Sciatic nerve (tissue), 2 donors: ENCODE results near the gene SYT7. TPM values are rescaled to one million over a fixed set of nuclear protein-coding genes. Genes with fewer than 3 reads are reported as not detected.
"Not testable (repeated sequence)": the region's sequence is repeated elsewhere in the genome, so short reads cannot be mapped to it uniquely, and the experiment has no call there.

Experiments used
- ATAC-seq: fragments of 200-7000 bp; cut with Tn5 transposase; one replicate; pipeline ENCODE4 v1.9.1; 2020; ENCODE audit warnings: mild to moderate bottlenecking, moderate library complexity
- DNase-seq: peaks from one replicate; pipeline ENCODE4 v3.0.0-alpha.2; 2020; ENCODE audit warnings: low spot score
- intact Hi-C: fragments of 100-400 bp; cut with DNase I; formaldehyde crosslinking; loops from one replicate; pipeline ENCODE4 v1.14.2; 2022
- total RNA-seq: library from RNA; stranded (reverse); fragmentation: NEBNext Ultra II Directional; extraction: Animal tissue kit (Norgen Biotek cat#: 25700); gene quantifications from one replicate; pipeline ENCODE4 v1.2.1, GENCODE V29; 2021
- donor health status: DM: no; HTN: no; CAD: no.
- donor health status: DM: no; HTN: no; CAD: no.

SYT7 gene
- total RNA-seq, 1 donor from 2014 or later = 3.7 TPM

GRCh38 chr11:61491736-61492395 lies 89.0 kb downstream of the SYT7 start:
- DNase-seq = no peak
- intact Hi-C loops = no loop called here

DNA sequence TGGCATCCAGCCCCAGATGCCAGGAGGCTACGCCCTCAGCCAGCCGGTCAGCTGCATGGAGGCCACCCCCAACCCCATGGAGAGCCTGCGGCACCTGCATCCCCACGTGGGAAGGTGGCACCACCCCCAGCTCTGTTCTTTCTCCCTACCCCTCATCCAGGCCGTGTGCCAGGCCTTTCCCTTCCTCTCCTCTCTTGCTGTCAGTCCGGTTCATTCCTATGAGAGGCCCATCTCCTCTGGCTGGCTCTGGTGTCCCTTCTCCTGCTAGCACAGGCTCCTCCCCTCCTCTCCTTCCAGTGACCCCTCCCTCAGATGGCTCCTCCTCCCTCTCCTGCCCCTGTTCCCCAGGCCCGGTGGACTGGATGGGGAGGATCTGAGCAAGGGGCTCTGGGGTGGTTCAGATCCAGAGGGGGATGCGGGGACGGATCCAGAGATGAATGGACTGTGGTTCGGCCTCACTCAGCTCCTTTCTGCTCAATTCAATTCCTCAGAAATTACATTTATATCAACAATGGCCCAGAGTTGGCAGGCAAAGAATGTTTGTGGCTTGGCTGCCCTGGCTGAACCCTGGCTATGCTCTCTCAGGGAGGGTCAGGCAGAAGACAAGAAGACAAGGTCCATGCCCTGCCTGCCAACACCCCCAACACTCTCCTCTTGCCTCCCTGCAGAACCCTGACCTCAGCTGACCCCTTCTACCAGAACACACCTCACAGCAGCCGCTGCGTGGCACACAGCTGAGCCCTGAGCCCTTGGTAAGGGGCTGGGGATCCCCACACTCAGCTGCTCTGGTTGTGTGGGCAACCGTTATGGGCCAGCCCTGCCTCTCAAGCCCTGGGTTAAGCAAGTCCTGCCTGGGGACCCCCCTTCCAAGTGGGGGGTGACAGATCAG lies 90.8 kb downstream of the SYT7 start:
- intact Hi-C loops = no loop called here
- ATAC-seq (peak; percentile 83), DNase-seq (no peak)

More at GRCh38 chr11:61491736-61492395, 89.0 kb downstream of the SYT7 start:
- no peak for ATAC-seq

DNA sequence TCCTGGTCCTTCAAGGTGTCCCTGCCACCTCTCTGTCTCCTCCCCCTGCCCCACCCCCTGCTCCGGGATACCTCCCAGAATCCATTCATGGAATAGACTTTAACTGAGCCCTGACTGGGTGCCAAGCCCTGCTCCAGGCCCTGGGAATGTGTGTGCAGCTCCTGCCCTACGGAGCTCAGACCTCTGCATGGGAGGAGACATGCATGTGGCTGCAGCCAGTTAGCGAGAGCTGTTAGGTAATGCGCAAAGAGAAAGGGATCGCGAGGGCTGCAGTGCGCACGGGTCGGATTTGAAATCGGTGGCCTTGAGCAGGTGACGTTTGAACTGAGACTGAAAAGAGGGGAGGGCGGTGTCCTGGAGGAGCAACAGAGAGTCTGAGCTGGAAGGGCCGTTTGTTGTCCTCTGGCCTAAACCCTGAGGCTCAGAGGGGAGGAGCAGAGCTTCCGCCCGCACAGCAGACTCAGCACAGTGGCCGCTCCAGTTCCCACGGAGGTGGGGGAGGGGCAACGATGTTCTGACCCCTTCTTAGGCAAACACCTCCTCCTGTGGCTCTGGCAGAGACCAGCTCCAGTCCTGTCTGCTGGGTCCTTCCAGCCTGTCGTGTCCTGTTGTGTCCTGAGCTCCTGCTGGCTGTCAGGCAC lies 92.1 kb downstream of the SYT7 start:
- DNase-seq = no peak
- intact Hi-C loops = no loop called here

GRCh38 chr11:61487342-61488025 lies 93.4 kb downstream of the SYT7 start:
- intact Hi-C loops = no loop called here
- ATAC-seq = no peak
- no peak for DNase-seq

More for the DNA sequence above, 92.1 kb downstream of the SYT7 start:
- ATAC-seq = peak; percentile 76

DNA sequence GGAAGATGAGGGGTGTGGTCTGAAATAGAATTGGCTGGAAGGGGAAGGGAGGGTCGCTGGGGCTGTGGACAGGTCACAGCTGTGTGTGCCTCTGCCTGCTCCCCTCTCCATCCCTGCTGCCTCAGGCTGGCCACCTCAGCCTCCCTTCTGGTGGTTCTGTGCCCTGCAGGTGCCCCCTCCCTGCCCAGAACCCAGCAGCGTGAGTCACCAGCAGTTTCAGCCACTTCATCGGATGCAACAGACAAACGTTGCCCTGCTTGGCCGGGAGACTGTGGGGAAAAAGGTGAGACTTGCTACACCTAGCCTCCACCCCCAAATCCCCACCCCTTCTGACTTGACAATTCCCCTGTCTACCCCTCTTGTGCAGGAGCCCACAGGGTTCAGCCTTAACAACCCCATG lies 94.1 kb downstream of the SYT7 start:
- intact Hi-C loops = no loop called here
- ATAC-seq (no peak), DNase-seq (no peak)

- ATAC-seq (no peak), DNase-seq (no peak)
- intact Hi-C loops = no loop called here
Observed at GRCh38 chr11:61486011-61486620, 94.8 kb downstream of the SYT7 start.

DNA sequence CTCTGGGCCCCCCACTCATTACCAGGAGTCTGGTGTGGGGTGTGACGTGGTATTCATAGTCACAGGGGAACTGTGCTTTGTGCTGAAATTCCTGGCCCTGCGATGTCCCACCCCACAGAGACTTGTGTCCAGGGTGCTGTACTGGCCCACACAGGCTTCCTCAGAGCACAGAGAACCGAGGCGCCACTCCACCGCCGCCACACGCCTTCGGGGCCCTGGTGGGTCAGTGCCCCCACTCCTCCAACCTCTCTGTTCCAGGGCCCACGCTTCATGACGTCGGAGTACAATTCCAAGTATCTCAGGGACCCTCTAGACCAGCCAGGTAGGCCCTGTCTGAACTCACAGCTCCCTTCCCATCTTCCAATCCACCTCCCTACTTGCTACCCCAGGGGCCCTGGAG lies 95.8 kb downstream of the SYT7 start:
- intact Hi-C loops = no loop called here
- no peak for ATAC-seq
- no peak for DNase-seq

- intact Hi-C loops = loop anchor here (5.0 kb wide), 1 partner anchor 258 kb away; no protein-coding TSS in a partner anchor
Observed at GRCh38 chr11:61484541-61484940, 96.3 kb downstream of the SYT7 start.

GRCh38 chr11:61482513-61482912 lies 98.4 kb downstream of the SYT7 start:
- DNase-seq (no peak), ATAC-seq (no peak)
- intact Hi-C loops = loop anchor here (5.0 kb wide), 1 partner anchor 260 kb away; no protein-coding TSS in a partner anchor

More at GRCh38 chr11:61484541-61484940, 96.3 kb downstream of the SYT7 start:
- no peak for DNase-seq
- no peak for ATAC-seq

- ATAC-seq (no peak), DNase-seq (no peak)
- intact Hi-C loops = loop anchor here (5.0 kb wide), 1 partner anchor 260 kb away; no protein-coding TSS in a partner anchor
Observed at GRCh38 chr11:61481806-61482205, 99.1 kb downstream of the SYT7 start.

GRCh38 chr11:61480994-61481335 lies 99.9 kb downstream of the SYT7 start:
- intact Hi-C loops = loop anchor here (5.0 kb wide), 1 partner anchor 261 kb away; no protein-coding TSS in a partner anchor
- DNase-seq = no peak

DNA sequence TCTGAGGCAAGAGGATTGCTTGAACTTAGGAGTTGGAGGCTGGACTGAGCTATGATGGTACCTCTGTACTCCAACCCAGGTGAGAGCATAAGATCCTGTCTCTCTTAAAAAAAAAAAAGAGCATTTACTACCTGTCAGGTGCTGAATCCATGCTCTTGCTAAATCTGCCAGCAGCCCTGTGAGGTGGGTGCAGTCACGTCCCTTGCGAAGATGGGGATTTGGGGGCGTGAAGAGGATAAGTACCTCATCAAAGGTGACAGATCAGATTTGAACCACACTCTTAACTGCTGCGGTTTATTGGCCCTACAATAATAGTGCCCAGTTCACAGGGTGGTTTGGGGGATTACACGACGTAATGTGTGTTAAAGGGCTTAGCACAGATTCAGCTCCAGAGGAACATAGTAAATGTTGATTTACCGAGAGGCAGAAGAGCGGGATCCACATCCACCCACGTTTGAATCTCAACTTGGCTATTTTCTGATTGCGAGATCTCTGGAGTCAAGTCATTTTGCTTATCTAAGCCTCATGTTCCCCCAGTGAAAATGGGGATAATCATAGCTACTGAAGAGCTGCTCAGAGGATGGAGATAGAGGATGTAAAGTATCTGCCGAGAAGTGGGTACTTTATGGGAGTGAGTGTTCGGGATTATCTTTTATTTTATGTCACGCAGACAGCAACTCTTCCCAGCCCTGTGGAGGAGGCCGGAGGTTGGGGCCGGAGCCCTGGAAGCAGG lies 100.4 kb downstream of the SYT7 start:
- intact Hi-C loops = loop anchor here (5.0 kb wide), 1 partner anchor 262 kb away; no protein-coding TSS in a partner anchor
- no peak for ATAC-seq
- no peak for DNase-seq

More at GRCh38 chr11:61480994-61481335, 99.9 kb downstream of the SYT7 start:
- ATAC-seq = peak; percentile 47

DNA sequence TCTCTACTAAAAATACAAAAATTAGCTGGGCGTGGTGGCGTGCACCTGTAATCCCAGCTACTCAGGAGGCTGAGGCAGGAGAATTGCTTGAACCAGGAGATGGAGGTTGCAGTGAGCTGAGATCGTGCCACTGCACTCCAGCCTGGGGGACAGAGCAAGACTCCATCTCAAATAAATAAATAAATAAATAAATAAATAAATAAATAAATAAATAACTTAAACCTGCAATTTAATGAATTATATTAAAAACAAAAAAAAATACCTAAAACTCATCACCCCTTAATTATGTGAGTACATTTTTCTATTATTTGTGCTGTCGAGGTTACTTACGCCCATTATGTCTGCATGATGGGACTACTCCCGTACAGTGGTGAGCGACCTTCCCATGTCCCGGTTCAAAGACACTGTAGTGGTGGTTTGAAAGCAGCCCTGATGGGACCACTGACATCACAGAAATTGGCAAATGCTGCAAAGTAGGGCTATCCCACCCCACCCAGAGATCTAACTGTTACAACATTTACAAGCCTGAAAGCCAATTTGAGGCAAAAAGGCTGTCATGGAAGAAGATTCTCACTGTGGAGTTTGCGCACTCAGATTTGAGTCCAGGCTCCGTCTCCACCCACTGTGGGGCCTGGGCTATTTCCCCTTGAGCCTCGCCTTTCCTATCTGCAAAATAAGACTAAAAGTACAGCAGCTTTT lies 101.4 kb downstream of the SYT7 start:
- intact Hi-C loops = loop anchor here (2.0 to 10.0 kb wide), 3 partner anchors 37 to 263 kb away; no protein-coding TSS in a partner anchor
- ATAC-seq = peak; percentile 6
- DNase-seq = not testable (repeated sequence)

DNA sequence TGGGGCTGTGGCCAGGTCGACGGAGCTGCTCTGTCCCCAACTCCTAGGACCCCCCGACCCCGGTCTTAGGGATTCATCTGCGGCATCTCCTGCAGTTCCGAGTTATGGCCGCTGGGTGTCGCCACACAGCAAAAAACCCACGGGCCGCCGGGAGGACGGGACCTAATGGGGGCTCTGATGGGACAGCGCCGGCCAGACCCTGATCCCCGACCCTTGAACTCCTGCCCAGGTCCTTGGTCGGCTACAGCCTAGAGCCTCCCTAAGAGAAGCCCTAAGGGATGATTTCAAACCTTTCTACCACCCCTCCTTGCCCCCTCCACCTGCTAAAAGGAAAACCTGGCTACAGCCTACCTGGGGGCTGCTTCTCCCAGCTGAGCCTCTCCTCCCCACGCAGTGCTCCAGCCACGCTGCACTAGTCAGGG lies 103.1 kb downstream of the SYT7 start:
- intact Hi-C loops = loop anchor here (2.0 to 10.0 kb wide), 2 partner anchors 39 to 157 kb away; no protein-coding TSS in a partner anchor
- no peak for ATAC-seq

DNA sequence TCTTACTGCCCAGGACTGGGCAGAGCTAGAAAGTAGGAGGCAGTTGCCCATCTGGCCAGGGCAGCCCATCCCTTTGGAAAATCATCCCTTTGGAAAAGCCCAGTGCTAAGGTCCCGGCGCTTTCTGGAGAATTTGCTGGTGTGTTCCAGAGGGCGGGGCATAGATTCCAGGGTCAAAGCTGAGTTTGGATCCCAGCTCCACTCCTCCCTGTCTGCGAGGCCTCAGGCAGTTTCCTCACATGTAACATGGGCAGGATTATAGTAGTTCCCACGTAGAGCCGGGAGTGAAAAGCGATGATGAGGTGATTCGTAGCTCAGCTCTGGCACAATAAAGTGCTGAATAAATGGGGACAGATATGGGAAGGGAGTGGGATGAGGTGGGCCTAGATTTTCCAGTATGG lies 103.8 kb downstream of the SYT7 start:
- intact Hi-C loops = loop anchor here (10.0 kb wide), 1 partner anchor 158 kb away; no protein-coding TSS in a partner anchor
- no peak for DNase-seq
- ATAC-seq = peak; percentile 25

More for the DNA sequence above, 103.1 kb downstream of the SYT7 start:
- DNase-seq = peak; percentile 79

DNA sequence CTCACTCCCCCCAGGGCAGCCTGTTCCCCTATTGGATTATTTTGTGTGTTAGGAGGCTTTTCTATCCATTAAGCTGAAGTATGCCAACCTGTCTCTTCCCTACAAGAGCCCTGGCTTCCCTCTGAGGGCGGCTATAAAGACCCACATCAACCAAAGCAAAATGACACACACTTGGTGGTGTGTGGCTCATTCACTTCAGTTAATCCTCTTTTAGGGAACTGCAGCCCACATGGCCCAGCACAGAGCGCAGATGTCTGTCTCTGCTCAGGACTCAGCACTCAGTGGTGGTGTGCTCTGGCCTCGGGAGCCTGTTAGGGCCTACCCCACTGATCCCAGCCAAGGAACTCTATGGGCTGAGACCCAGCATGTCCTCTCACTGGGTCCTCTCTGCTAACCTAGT lies 104.5 kb downstream of the SYT7 start:
- no peak for DNase-seq

DNA sequence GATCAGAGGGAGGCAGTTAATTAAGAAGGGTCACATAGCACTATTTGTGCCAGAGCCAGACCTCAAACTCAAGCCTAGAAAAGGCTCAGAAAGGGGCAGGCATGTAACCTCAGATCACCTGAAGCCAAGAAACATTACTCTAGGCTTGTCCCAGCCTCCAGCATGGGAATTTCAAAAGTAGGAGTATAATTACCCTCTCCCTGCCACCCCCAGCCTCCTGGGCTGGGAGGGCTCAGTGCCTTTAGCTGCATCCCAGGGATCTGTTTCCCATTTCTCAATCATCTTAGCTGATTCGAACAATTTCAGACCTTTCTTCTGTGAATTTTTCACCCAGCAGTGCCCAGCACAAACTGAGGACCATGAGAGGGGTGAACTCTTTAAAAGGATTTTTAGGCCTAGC lies 105.4 kb downstream of the SYT7 start:
- intact Hi-C loops = loop anchor here (10.0 kb wide), 1 partner anchor 159 kb away; no protein-coding TSS in a partner anchor
- ATAC-seq (peak; percentile 12), DNase-seq (no peak)

More for the DNA sequence above, 104.5 kb downstream of the SYT7 start:
- no peak for ATAC-seq
- intact Hi-C loops = loop anchor here (10.0 kb wide), 1 partner anchor 158 kb away; no protein-coding TSS in a partner anchor
